Neural progenitor cell (in vitro differentiated cells): ENCODE results near the gene PCNX2.

Experiments
- CTCF ChIP-seq: fragments of 200-600 bp; sonication (generic); IDR thresholded peaks from 2 replicates; pipeline ENCODE4 v1.5.1; 2017; ENCODE audit warnings: antibody characterized with exemption, mild to moderate bottlenecking
- EZH2phosphoT487 ChIP-seq: fragments of 200-600 bp; sonication (generic); IDR thresholded peaks from 2 replicates; pipeline ENCODE4 v1.6.1; 2017; ENCODE audit warnings: antibody characterized with exemption

GRCh38 chr1:233304489-233305102, 9.1 kb upstream of the PCNX2 start:
- TF ChIP-seq EZH2phosphoT487 (no peak), CTCF (peak; percentile 86)
